HCT116 (cell line): ENCODE measurements around the gene C6orf132. TPM values are rescaled to one million over a fixed set of nuclear protein-coding genes. Genes with fewer than 3 reads are reported as not detected.

Experiments used
- ATAC-seq: fragments of 200-7000 bp; cut with Tn5 transposase; 2 replicates; pipeline ENCODE4 v1.9.1; 2020; ENCODE audit warnings: mild to moderate bottlenecking, moderate library complexity
- BruUV-seq: library from RNA; stranded (reverse); fragments of 400-500 nt; replicated peaks from 2 replicates; lab custom pipeline; 2021; lab: Mats Ljungman, UMichigan
- CTCF ChIA-PET: fragments of 300-600 bp; sonication (Branson Sonifier 250); formaldehyde crosslinking; loops from one replicate; lab custom pipeline; 2021; ENCODE audit warnings: antibody characterized with exemption; lab: Charles Lee
- POLR2A ChIA-PET: fragments of 300-600, 350-600 bp; sonication (Branson Sonifier 250); formaldehyde crosslinking; loops from one replicate; lab custom pipeline; 2021; ENCODE audit warnings: antibody characterized with exemption; lab: Charles Lee
- RAD21 ChIA-PET, 2 experiments: fragments of 300-600 bp; sonication (Branson Sonifier 250); formaldehyde crosslinking; loops; one replicate each; lab custom pipeline; 2023; ENCODE audit warnings: low total read pairs in 2 of 2; ENCODE audit not compliant: uncharacterized antibody in 2 of 2, unreplicated experiment in 2 of 2, low non-redundant PET in 1 of 2; lab: Charles Lee
- DNase-seq: peaks from one replicate; pipeline ENCODE4 v3.0.0-alpha.2; 2010; ENCODE audit warnings: low read depth, low spot score
- H2AFZ ChIP-seq: fragments of 200-600 bp; shearing (Covaris generic), sonication (generic); 2 replicates; pipeline ENCODE4 v1.6.1; 2017; ENCODE audit warnings: low read depth, mixed run types, mixed read lengths, antibody characterized with exemption, low read length; ENCODE audit not compliant: poor library complexity, severe bottlenecking
- H3K27ac ChIP-seq: 2 replicates; pipeline ENCODE4 v1.5.1; 2012; ENCODE audit warnings: low read depth, low read length
- H3K27me3 ChIP-seq: fragments of 200-600 bp; sonication (generic); 2 replicates; pipeline ENCODE4 v1.6.1; 2016; ENCODE audit warnings: mixed run types, low read length, mixed read lengths; ENCODE audit not compliant: insufficient read depth
- H3K36me3 ChIP-seq, 2 experiments: fragments of 200-500 bp in 1 of 2; fragments of 200-600 bp in 1 of 2; sonication (Bioruptor generic) in 1 of 2; sonication (generic) in 1 of 2; 2 replicates each; pipeline versions ENCODE4 v1.5.1 to v1.6.1; 2014 to 2016; ENCODE audit warnings: low read length in 2 of 2, inconsistent platforms in 1 of 2, mixed read lengths in 1 of 2, mixed run types in 1 of 2; ENCODE audit not compliant: insufficient read depth in 2 of 2, control insufficient read depth in 1 of 2
- H3K4me1 ChIP-seq, 2 experiments: fragments of 200-600 bp in 1 of 2; sonication (generic) in 1 of 2; 2 replicates each; pipeline versions ENCODE4 v1.5.1 to v1.6.1; 2012 to 2017; ENCODE audit warnings: low read length in 2 of 2, inconsistent platforms in 1 of 2, mild to moderate bottlenecking in 1 of 2, mixed read lengths in 1 of 2, mixed run types in 1 of 2, moderate library complexity in 1 of 2; ENCODE audit not compliant: insufficient read depth in 2 of 2, control insufficient read depth in 1 of 2
- H3K4me2 ChIP-seq: fragments of 200-600 bp; sonication (generic); 2 replicates; pipeline ENCODE4 v1.6.1; 2017; ENCODE audit warnings: mixed run types, low read length, mixed read lengths
- H3K4me3 ChIP-seq, 2 experiments: fragments of 200-600 bp in 1 of 2; sonication (generic) in 1 of 2; replicated peaks in 1 of 2; 2 replicates each; pipeline ENCODE4 v1.5.1; 2011 to 2016; ENCODE audit warnings: low read length in 2 of 2, control low read depth in 1 of 2, low read depth in 1 of 2, mild to moderate bottlenecking in 1 of 2, mixed read lengths in 1 of 2, mixed run types in 1 of 2
- H3K79me2 ChIP-seq: fragments of 200-600 bp; sonication (generic); 2 replicates; pipeline ENCODE4 v1.6.1; 2017; ENCODE audit warnings: mild to moderate bottlenecking, mixed run types, low read length, moderate library complexity, mixed read lengths; ENCODE audit not compliant: insufficient read depth
- H3K9ac ChIP-seq: fragments of 200-600 bp; sonication (generic); 2 replicates; pipeline ENCODE4 v1.6.1; 2016; ENCODE audit warnings: low read length, mixed read lengths
- H3K9me2 ChIP-seq: fragments of 200-600 bp; sonication (generic), shearing (Covaris generic); 2 replicates; pipeline ENCODE4 v1.6.1; 2017; ENCODE audit warnings: mixed run types, mild to moderate bottlenecking, moderate library complexity; ENCODE audit not compliant: insufficient read depth
- H3K9me3 ChIP-seq, 2 experiments: fragments of 200-500 bp in 1 of 2; fragments of 200-600 bp in 1 of 2; sonication (Bioruptor generic) in 1 of 2; sonication (generic) in 1 of 2; 2 replicates each; pipeline ENCODE4 v1.6.1; 2014 to 2017; ENCODE audit warnings: low read length in 2 of 2, mixed read lengths in 2 of 2, inconsistent platforms in 1 of 2, low read depth in 1 of 2, mild to moderate bottlenecking in 1 of 2, mixed run types in 1 of 2, moderate library complexity in 1 of 2; ENCODE audit not compliant: control insufficient read depth in 1 of 2, insufficient read depth in 1 of 2
- H4K20me1 ChIP-seq: fragments of 200-600 bp; sonication (generic), shearing (Covaris generic); 2 replicates; pipeline ENCODE4 v1.6.1; 2017; ENCODE audit warnings: mixed run types, mild to moderate bottlenecking, moderate library complexity; ENCODE audit not compliant: insufficient read depth
- EGR1 ChIP-seq: IDR thresholded peaks from 2 replicates; pipeline ENCODE4 v1.6.1; 2012; ENCODE audit warnings: low read depth
- FOSL1 ChIP-seq: IDR thresholded peaks from 2 replicates; pipeline ENCODE4 v1.6.1; 2012; ENCODE audit warnings: low read depth
- POLR2A ChIP-seq: IDR thresholded peaks from 2 replicates; pipeline ENCODE4 v1.7.0; 2011; ENCODE audit warnings: borderline replicate concordance; ENCODE audit not compliant: insufficient read depth, insufficient read length; ENCODE audit errors: extremely low read depth
- RAD21 ChIP-seq: IDR thresholded peaks from 2 replicates; pipeline ENCODE4 v1.6.1; 2012; ENCODE audit warnings: low read depth, mild to moderate bottlenecking
- SIN3A ChIP-seq: IDR thresholded peaks from 2 replicates; pipeline ENCODE4 v1.6.1; 2012; ENCODE audit warnings: low read depth
- SRF ChIP-seq: IDR thresholded peaks from 2 replicates; pipeline ENCODE4 v1.6.1; 2012; ENCODE audit warnings: low read depth
- YY1 ChIP-seq: IDR thresholded peaks from 2 replicates; pipeline ENCODE4 v1.6.1; 2011; ENCODE audit warnings: low read length, low read depth, moderate library complexity, mild to moderate bottlenecking; ENCODE audit not compliant: insufficient replicate concordance; ENCODE audit errors: extremely low read depth
- intact Hi-C: fragments of 100-400 bp; cut with micrococcal nuclease; formaldehyde crosslinking; loops from 2 replicates; pipeline ENCODE4 v1.10.0; 2022
- total RNA-seq: library from RNA; stranded (reverse); gene quantifications from one replicate; pipeline ENCODE4 v1.2.1, GENCODE V29; 2021; ENCODE audit not compliant: unreplicated experiment
- TF ChIP-seq, protein P1 (sequence below), 3 experiments: fragments of 200-600 bp in 1 of 3; sonication (generic) in 1 of 3; IDR thresholded peaks in 2 of 3; conservative IDR thresholded peaks in 1 of 3; 2 replicates each; pipeline ENCODE4 v1.5.1; 2012 to 2017; ENCODE audit warnings: low read depth in 2 of 3, low read length in 2 of 3, antibody characterized with exemption in 1 of 3, borderline replicate concordance in 1 of 3, control low read depth in 1 of 3, mild to moderate bottlenecking in 1 of 3, mixed read lengths in 1 of 3, mixed run types in 1 of 3, moderate library complexity in 1 of 3; ENCODE audit not compliant: insufficient read depth in 1 of 3
- TF ChIP-seq, protein P2 (sequence below): IDR thresholded peaks from 2 replicates; pipeline ENCODE4 v1.6.1; 2012

Gene C6orf132
- total RNA-seq, 1 experiment from 2014 or later, result 18.9 TPM

DNA sequence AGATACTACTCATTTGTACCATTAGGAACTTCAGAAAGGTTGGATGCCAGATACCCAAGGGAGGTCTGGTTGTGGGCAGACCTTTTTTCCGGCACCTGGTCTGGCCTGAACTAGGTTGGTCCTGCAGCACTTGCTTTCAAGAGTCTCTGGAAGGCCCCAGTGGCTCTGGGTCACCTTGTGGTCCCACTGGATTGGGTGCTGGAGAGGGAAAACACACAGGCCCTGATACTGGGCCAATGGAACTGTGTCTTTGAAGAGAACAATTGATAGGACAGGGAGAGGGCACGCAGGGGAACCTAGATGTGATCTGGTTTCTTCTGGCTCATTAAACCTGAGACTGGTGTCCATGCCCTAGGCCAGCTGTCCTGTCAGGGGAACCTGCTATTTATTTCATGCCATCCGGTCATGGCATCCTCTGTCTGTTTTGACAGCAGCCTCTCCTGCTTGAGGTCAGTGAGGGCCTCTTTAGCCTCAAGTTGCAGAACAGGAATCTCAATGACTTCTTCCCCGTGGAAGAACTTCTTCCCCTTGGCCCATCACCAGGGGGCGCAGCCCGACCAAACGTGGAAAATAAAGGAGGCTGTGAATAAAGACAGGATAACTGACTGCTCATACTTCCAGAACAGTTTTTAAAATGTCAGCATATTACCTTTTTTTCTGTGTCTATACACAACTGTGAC is 67.1 kb downstream of the C6orf132 start:
- ChIA-PET POLR2A (no interaction called here), RAD21 (no interaction called here), CTCF (interaction anchor here (0.9 to 1.7 kb wide), 2 partner anchors 139 to 473 kb away, joined by 5 to 8 read pairs; no protein-coding TSS in a partner anchor)
- Histone ChIP-seq H3K9me2 (no peaks in the 10 kb centered on the region), H3K9me3 (no peaks in the 10 kb centered on the region), H4K20me1 (no peaks in the 10 kb centered on the region), H3K4me1 (no peaks in the 10 kb centered on the region), H3K27ac (no peak overlapping the region), H3K36me3 (peaks cover 0 to 13% of the 10 kb centered on the region in 2 experiments; a peak in 2 of 4 replicates), H3K4me2 (no peak overlapping the region), H3K9ac (no peak overlapping the region), H3K79me2 (no peaks in the 10 kb centered on the region), H3K4me3 (no peak overlapping the region), H2AFZ (no peak overlapping the region), H3K27me3 (no peaks in the 10 kb centered on the region)
- BruUV-seq, result no TSS peak
- intact Hi-C loops, result loop anchor here (1.0 to 10.0 kb wide), 5 partner anchors 91 to 824 kb away; partner anchors contain the start of gene PRPH2
- TF ChIP-seq SRF (no peak), YY1 (peak; percentile 10), RAD21 (peak; percentile 97)
- TF ChIP-seq, protein P1, sequence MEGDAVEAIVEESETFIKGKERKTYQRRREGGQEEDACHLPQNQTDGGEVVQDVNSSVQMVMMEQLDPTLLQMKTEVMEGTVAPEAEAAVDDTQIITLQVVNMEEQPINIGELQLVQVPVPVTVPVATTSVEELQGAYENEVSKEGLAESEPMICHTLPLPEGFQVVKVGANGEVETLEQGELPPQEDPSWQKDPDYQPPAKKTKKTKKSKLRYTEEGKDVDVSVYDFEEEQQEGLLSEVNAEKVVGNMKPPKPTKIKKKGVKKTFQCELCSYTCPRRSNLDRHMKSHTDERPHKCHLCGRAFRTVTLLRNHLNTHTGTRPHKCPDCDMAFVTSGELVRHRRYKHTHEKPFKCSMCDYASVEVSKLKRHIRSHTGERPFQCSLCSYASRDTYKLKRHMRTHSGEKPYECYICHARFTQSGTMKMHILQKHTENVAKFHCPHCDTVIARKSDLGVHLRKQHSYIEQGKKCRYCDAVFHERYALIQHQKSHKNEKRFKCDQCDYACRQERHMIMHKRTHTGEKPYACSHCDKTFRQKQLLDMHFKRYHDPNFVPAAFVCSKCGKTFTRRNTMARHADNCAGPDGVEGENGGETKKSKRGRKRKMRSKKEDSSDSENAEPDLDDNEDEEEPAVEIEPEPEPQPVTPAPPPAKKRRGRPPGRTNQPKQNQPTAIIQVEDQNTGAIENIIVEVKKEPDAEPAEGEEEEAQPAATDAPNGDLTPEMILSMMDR (IDR thresholded peaks at IDR 0.05 in 2 of 3, conservative IDR thresholded peaks at IDR 0.05 in 1 of 3; ENCODE audit: borderline replicate concordance in 1 of 3, insufficient read depth in 1 of 3, low read depth in 2 of 3, low read length in 2 of 3), result peak; percentile 89 to 97 (median 91)
- ATAC-seq, result peak; percentile 90
- DNase-seq, result no peak

DNA sequence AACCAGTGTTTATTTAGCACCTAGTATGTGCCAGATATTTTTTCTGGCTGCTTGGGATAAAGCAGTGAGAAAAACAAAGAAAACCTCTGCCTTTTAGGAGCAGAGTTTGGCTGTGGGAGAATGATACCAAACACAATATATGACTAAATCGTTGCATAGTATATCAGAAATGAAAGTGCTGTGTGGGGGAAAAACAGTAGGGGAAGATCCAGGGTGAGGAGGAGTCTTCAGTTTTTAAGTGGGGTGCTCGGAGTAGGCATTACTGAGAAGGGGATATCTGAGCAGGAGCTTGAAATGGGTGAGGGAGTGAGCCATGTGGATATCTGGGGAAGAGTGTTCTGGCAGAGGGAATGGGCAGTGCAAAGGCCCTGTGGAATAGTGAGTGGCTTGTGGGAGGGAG is 69.1 kb downstream of the C6orf132 start:
- CTCF ChIA-PET, result interaction anchor here (0.9 kb wide), 1 partner anchor 475 kb away, joined by 3 read pairs; no protein-coding TSS in a partner anchor
- POLR2A ChIA-PET, result no interaction called here
- Histone ChIP-seq H3K4me1 (no peaks in the 10 kb centered on the region), H3K9me2 (no peaks in the 10 kb centered on the region), H2AFZ (no peak overlapping the region), H3K79me2 (no peaks in the 10 kb centered on the region), H3K27ac (no peak overlapping the region), H3K4me3 (no peak overlapping the region), H3K27me3 (no peaks in the 10 kb centered on the region), H3K9me3 (no peaks in the 10 kb centered on the region), H3K9ac (no peak overlapping the region), H3K4me2 (no peak overlapping the region), H3K36me3 (peaks cover 9 to 16% of the 10 kb centered on the region in 2 experiments; a peak in 3 of 4 replicates), H4K20me1 (no peaks in the 10 kb centered on the region)
- TF ChIP-seq POLR2A (no peak), SRF (no peak), SIN3A (no peak), FOSL1 (no peak), EGR1 (no peak)
- TF ChIP-seq, protein P2, sequence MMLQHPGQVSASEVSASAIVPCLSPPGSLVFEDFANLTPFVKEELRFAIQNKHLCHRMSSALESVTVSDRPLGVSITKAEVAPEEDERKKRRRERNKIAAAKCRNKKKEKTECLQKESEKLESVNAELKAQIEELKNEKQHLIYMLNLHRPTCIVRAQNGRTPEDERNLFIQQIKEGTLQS, result no peak
- DNase-seq (no peak), ATAC-seq (no peak)
- BruUV-seq, result no TSS peak
- intact Hi-C loops, result loop anchor here (10.0 kb wide), 1 partner anchor 652 kb away; the partner anchor contains the start of gene PRPH2
- RAD21 ChIA-PET, result interaction anchor here in 1 of 2 experiments (1.2 kb wide), 1 partner anchor 141 kb away, joined by 3 read pairs; no protein-coding TSS in a partner anchor
